Fibroblast of lung (primary cell): ENCODE results near the gene SGCD. TPM values are rescaled to one million over a fixed set of nuclear protein-coding genes. Genes with fewer than 3 reads are reported as not detected.

Experiments used
- DNase-seq, 2 donors: peaks; one replicate each; pipeline versions ENCODE4 v3.0.0 to v3.0.0-alpha.2; 2010; ENCODE audit warnings: low read depth in 2 of 2
- H2AFZ ChIP-seq: 2 replicates; pipeline ENCODE4 v1.5.1; 2012; ENCODE audit warnings: low read length, control low read depth, inconsistent platforms
- H3K27ac ChIP-seq: 2 replicates; pipeline ENCODE4 v1.5.1; 2011; ENCODE audit warnings: low read length, control low read depth; ENCODE audit not compliant: insufficient read depth
- H3K27me3 ChIP-seq: 2 replicates; pipeline ENCODE4 v1.5.1; 2011; ENCODE audit warnings: mild to moderate bottlenecking, low read length; ENCODE audit not compliant: control insufficient read depth, insufficient read depth
- H3K36me3 ChIP-seq: 2 replicates; pipeline ENCODE4 v1.5.1; 2011; ENCODE audit warnings: low read length; ENCODE audit not compliant: control insufficient read depth, insufficient read depth
- H3K4me1 ChIP-seq: 2 replicates; pipeline ENCODE4 v1.5.1; 2011; ENCODE audit warnings: low read length; ENCODE audit not compliant: control insufficient read depth, insufficient read depth; ENCODE audit errors: extremely low read depth
- H3K4me2 ChIP-seq: 2 replicates; pipeline ENCODE4 v1.5.1; 2011; ENCODE audit warnings: low read length, control low read depth; ENCODE audit not compliant: insufficient read depth; ENCODE audit errors: extremely low read depth
- H3K4me3 ChIP-seq, 4 experiments: fragments of 200-600 bp in 1 of 4; sonication (generic) in 1 of 4; replicated peaks in 1 of 4; 2 replicates each; pipeline ENCODE4 v1.5.1; 2011 to 2016; ENCODE audit warnings: low read length in 4 of 4, low read depth in 3 of 4, mild to moderate bottlenecking in 3 of 4, control low read depth in 2 of 4, inconsistent platforms in 1 of 4, mixed read lengths in 1 of 4; ENCODE audit not compliant: insufficient read depth in 1 of 4; ENCODE audit errors: control extremely low read depth in 1 of 4
- H3K79me2 ChIP-seq: 2 replicates; pipeline ENCODE4 v1.5.1; 2012; ENCODE audit warnings: mild to moderate bottlenecking, low read length, inconsistent platforms; ENCODE audit not compliant: control insufficient read depth, insufficient read depth
- H3K9ac ChIP-seq: 2 replicates; pipeline ENCODE4 v1.5.1; 2011; ENCODE audit warnings: mild to moderate bottlenecking, low read length, control low read depth; ENCODE audit not compliant: insufficient read depth
- H3K9me3 ChIP-seq: 2 replicates; pipeline ENCODE4 v1.5.1; 2012; ENCODE audit warnings: low read depth, low read length; ENCODE audit not compliant: control insufficient read depth, insufficient read depth
- H4K20me1 ChIP-seq: 2 replicates; pipeline ENCODE4 v1.5.1; 2011; ENCODE audit warnings: low read length; ENCODE audit not compliant: control insufficient read depth, insufficient read depth; ENCODE audit errors: extremely low read depth
- EZH2 ChIP-seq: IDR thresholded peaks from 2 replicates; pipeline ENCODE4 v1.5.1; 2012; ENCODE audit warnings: low read length, control low read depth, mild to moderate bottlenecking; ENCODE audit errors: missing control alignments
- polyA plus RNA-seq, 2 donors: library from polyadenylated mRNA; depleted of rRNA in 1 of 2; stranded (reverse) in 1 of 2; unstranded in 1 of 2; fragments of >200 nt; gene quantifications; 2 replicates each; pipeline ENCODE4 v1.2.1, GENCODE V29; 2011 to 2012; ENCODE audit warnings: missing spikeins in 1 of 2
- total RNA-seq: library from RNA; depleted of rRNA; stranded (reverse); fragments of >200 nt; gene quantifications from 2 replicates; pipeline ENCODE4 v1.2.1, GENCODE V29; 2014
- TF ChIP-seq, protein P1 (sequence below), 2 donors: IDR thresholded peaks in 1 of 2; conservative IDR thresholded peaks in 1 of 2; 1 replicate in 1 of 2; 2 replicates in 1 of 2; pipeline ENCODE4 v1.5.1; 2011 to 2012; ENCODE audit warnings: low read length in 2 of 2, control low read depth in 1 of 2, inconsistent platforms in 1 of 2, low read depth in 1 of 2, mild to moderate bottlenecking in 1 of 2

The SGCD gene
- total and polyA plus RNA-seq, 2 donors (not counting 1 experiment from before 2014, with no cell fraction given) = 13.3 to 67.5 TPM

DNA sequence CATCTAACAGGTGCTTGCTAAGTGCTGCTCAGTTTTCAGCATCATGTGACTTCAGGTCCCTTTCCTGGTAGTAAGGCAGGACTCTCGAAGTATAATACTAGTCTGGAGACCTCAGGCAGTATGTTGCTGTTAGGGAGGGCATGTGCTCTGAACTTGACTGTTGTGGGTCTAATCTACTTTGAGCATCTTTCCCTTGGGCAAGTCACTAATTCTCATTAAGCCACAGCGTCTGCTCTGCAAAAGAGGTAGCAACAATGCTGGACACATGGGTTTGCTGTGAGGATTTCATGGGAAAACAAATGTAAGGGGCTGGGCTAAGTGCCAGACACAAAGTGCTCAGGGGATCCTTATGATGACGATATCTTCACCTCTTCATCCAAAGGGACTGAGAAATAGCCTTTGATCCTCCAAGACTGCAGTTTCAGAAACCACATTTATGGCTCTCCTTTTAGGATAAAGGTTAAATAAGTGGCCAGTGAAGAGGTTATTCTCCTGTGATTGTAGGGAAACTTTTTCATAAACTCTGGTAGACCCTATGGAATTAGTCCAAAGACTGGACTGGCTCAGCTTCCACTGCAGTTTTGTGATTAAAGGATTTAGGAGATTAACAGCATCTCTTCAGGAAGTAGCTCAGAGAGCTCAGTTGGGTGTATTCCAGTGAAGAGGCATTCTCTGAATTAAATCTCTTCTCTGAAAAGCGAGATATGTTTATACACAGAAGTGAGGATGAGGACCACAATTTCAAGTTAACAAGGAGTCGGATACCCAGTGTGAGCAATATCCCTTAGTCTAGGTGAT, 216.6 kb downstream of the SGCD start:
- H3K79me2 ChIP-seq = no peaks in the 10 kb centered on the region
- no peaks in the 10 kb centered on the region for H3K36me3 ChIP-seq
- H4K20me1 ChIP-seq = no peaks in the 10 kb centered on the region
- no peaks in the 10 kb centered on the region for H3K9me3 ChIP-seq
- no peak overlapping the region for H3K4me2 ChIP-seq
- DNase-seq = no peak
- TF ChIP-seq, protein P1, sequence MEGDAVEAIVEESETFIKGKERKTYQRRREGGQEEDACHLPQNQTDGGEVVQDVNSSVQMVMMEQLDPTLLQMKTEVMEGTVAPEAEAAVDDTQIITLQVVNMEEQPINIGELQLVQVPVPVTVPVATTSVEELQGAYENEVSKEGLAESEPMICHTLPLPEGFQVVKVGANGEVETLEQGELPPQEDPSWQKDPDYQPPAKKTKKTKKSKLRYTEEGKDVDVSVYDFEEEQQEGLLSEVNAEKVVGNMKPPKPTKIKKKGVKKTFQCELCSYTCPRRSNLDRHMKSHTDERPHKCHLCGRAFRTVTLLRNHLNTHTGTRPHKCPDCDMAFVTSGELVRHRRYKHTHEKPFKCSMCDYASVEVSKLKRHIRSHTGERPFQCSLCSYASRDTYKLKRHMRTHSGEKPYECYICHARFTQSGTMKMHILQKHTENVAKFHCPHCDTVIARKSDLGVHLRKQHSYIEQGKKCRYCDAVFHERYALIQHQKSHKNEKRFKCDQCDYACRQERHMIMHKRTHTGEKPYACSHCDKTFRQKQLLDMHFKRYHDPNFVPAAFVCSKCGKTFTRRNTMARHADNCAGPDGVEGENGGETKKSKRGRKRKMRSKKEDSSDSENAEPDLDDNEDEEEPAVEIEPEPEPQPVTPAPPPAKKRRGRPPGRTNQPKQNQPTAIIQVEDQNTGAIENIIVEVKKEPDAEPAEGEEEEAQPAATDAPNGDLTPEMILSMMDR (conservative IDR thresholded peaks at IDR 0.05 in 1 of 2, IDR thresholded peaks at IDR 0.05 in 1 of 2; ENCODE audit: low read depth in 1 of 2, low read length in 2 of 2) = no peak
- TF ChIP-seq EZH2 = no peak
- no peak overlapping the region for H3K4me3 ChIP-seq
- no peaks in the 10 kb centered on the region for H3K27me3 ChIP-seq
- no peaks in the 10 kb centered on the region for H3K4me1 ChIP-seq
- H3K9ac ChIP-seq = no peak overlapping the region
- no peak overlapping the region for H2AFZ ChIP-seq
- H3K27ac ChIP-seq = no peak overlapping the region

DNA sequence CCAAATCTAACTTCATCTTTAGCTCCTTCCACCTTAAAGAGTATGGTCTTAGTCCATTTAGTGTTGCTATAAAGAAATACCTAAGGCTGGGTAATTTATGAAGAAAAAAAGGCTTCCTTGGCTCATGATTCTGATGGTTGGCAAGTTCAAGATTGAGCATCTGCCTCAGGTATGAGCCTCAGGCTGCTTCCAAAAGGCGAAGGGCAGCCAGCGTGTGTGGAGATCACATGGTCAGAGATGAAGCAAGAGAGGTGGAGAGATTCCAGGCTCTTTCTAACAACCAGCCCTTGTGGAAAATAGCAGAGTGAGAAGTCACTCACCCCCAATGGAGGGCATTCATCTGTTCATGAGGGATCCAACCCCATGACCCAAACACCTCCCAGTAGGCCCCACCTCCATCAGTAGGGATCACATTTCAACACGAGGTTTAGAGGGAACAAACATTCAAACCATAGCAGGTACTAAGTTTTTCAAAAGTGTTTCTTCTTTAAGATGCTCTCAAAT, 225.9 kb downstream of the SGCD start:
- DNase-seq = no peak
- no peak overlapping the region for H3K4me3 ChIP-seq
- no peak overlapping the region for H3K27ac ChIP-seq
- no peak overlapping the region for H2AFZ ChIP-seq
- H3K9me3 ChIP-seq = no peaks in the 10 kb centered on the region
- no peaks in the 10 kb centered on the region for H3K79me2 ChIP-seq
- no peaks in the 10 kb centered on the region for H3K27me3 ChIP-seq
- H3K4me1 ChIP-seq = no peaks in the 10 kb centered on the region
- TF ChIP-seq EZH2 = no peak
- TF ChIP-seq, protein P1 (conservative IDR thresholded peaks at IDR 0.05 in 1 of 2, IDR thresholded peaks at IDR 0.05 in 1 of 2; ENCODE audit: low read depth in 1 of 2, low read length in 2 of 2) = no peak
- H3K36me3 ChIP-seq = no peaks in the 10 kb centered on the region
- H4K20me1 ChIP-seq = no peaks in the 10 kb centered on the region
- no peak overlapping the region for H3K9ac ChIP-seq
- H3K4me2 ChIP-seq = no peak overlapping the region

DNA sequence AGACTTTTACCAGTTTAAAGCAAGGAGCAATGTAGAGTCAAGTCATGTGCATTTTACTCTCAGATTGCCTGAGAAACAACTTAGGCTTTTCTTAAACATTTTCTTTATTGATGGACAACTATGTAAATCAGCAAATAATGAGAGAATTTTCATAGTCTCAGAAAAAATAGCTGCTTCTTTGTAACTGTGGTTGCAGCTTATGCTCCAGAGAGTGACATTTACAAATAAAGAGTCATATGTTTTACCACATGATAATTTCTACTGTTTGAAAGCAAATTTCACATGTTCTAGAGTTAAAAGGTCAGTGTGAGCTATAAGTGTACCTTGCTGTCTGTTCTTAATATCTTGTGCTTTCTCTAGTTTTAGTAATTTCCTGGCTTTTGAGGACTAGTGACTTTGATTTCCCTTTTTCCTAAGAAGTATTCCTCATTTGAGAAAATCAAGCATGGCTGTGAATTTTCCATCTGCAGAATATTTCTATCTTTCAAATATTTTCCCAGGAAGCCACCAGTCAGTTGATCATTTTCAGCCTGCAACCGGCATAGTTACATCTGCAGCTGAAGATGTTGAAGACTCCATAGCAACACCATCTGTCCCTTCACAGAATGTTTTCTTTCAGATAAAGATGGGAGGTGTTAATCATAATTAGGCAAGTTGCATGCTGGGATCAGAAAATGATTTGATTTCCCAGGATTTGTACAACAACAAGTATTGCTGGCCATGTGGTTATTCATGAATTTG, 229.9 kb downstream of the SGCD start:
- Histone ChIP-seq H3K4me2 (no peak overlapping the region), H3K4me1 (no peaks in the 10 kb centered on the region), H4K20me1 (no peaks in the 10 kb centered on the region), H3K27me3 (no peaks in the 10 kb centered on the region), H3K9me3 (no peaks in the 10 kb centered on the region), H3K79me2 (no peaks in the 10 kb centered on the region), H3K27ac (no peak overlapping the region), H3K36me3 (no peaks in the 10 kb centered on the region), H3K4me3 (no peak overlapping the region), H3K9ac (no peak overlapping the region), H2AFZ (no peak overlapping the region)
- DNase-seq = no peak
- TF ChIP-seq, protein P1 (conservative IDR thresholded peaks at IDR 0.05 in 1 of 2, IDR thresholded peaks at IDR 0.05 in 1 of 2; ENCODE audit: low read depth in 1 of 2, low read length in 2 of 2) = no peak
- TF ChIP-seq EZH2 = no peak
